ENCODE measurements around the gene PLEKHA3.

Gene PLEKHA3

DNA sequence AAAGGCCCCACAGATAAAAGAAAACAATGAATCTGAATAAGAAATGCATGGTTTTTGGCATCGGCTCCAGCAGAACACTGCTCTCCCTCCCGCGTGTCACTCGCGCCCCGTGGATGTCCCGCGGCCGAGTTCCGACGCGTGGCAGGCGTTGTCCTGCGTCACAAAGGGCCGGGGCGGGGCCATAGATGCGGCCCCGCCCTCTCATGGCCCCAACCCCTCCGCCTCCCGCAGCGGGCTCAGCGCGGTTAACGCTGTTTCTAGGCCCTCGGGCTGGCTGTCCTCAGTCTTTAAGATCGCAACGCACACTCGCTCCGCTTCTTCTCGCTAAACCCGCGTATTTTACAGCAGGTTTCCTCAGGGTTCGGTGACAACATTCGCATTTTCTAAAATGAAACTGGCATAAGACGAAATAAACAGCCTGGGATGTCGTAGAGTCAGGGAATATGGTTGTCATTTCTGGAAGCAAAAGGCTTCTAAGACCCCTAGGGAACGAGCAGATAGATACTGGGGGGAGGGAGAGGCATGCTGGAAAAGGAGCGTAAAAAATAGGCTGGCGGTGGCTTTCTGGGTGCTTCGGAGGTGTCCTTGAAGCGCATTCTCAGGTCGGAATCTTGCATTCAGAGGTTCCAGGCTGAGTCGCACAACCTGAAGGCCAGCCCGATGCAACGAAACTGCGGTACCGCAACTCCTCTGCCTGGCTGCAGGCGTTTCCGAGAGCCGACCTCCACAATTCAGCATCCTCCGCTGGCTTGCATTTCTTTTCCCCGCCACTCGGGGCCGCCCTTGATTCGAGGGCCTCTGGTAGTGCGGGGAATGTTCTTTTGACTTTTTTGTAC, 1.6 kb upstream of the PLEKHA3 start, which contains the start of gene FKBP7:
TSS of gene FKBP7 (minus strand) at position 162 of the 836 bp plus-strand sequence. CDS start at position 61, 101 bp downstream.
- DNase-seq (ENCODE audit: low read depth), result peak; percentile 49
- TF ChIP-seq, protein P1, sequence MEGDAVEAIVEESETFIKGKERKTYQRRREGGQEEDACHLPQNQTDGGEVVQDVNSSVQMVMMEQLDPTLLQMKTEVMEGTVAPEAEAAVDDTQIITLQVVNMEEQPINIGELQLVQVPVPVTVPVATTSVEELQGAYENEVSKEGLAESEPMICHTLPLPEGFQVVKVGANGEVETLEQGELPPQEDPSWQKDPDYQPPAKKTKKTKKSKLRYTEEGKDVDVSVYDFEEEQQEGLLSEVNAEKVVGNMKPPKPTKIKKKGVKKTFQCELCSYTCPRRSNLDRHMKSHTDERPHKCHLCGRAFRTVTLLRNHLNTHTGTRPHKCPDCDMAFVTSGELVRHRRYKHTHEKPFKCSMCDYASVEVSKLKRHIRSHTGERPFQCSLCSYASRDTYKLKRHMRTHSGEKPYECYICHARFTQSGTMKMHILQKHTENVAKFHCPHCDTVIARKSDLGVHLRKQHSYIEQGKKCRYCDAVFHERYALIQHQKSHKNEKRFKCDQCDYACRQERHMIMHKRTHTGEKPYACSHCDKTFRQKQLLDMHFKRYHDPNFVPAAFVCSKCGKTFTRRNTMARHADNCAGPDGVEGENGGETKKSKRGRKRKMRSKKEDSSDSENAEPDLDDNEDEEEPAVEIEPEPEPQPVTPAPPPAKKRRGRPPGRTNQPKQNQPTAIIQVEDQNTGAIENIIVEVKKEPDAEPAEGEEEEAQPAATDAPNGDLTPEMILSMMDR (IDR thresholded peaks at IDR 0.05; ENCODE audit: low read depth, low read length, missing control alignments), result peak; percentile 82

GRCh38 chr2:178479275-178479616, 1.0 kb upstream of the PLEKHA3 start:
- TF ChIP-seq, protein P1 (IDR thresholded peaks at IDR 0.05; ENCODE audit: low read depth, low read length, missing control alignments), result no peak
- peak overlapping the region; percentile 78; the same call in 1 of the 2 replicates for H3K4me3 ChIP-seq (ENCODE audit: low read depth, low read length)

More for the DNA sequence above, 1.6 kb upstream of the PLEKHA3 start, which contains the start of gene FKBP7:
- peak within 1 kb of the TSS; percentile 78 for H3K4me3 ChIP-seq (ENCODE audit: low read depth, low read length)

DNA sequence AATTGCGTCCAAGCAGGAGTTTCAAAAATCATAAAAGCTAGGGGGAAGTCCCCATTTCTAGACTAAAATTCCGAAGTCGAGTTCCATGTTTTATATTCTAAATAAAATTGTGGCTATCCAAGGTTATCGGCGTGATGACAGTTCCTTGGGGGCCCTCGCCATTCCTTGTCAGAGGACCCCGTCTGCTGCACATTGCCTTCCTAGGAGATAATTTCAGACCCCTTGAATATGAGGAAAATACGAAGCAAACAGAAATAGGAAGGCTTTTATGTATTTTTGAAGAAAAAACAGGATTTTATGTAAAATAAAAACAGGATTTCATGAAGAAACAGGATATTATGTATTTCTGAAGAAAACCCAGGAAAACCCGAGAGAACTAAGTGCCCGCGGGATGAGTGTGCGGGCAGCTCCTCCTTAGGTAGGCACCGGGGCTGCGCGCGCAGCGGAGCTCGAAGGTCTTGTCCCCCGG, 465 bp upstream of the PLEKHA3 start:
- H3K4me3 ChIP-seq (ENCODE audit: low read depth, low read length), result peak overlapping the region; percentile 85
- DNase-seq (ENCODE audit: low read depth), result no peak
- TF ChIP-seq, protein P1 (IDR thresholded peaks at IDR 0.05; ENCODE audit: low read depth, low read length, missing control alignments), result no peak

More at GRCh38 chr2:178479275-178479616, 1.0 kb upstream of the PLEKHA3 start:
- no peak for DNase-seq (ENCODE audit: low read depth)

DNA sequence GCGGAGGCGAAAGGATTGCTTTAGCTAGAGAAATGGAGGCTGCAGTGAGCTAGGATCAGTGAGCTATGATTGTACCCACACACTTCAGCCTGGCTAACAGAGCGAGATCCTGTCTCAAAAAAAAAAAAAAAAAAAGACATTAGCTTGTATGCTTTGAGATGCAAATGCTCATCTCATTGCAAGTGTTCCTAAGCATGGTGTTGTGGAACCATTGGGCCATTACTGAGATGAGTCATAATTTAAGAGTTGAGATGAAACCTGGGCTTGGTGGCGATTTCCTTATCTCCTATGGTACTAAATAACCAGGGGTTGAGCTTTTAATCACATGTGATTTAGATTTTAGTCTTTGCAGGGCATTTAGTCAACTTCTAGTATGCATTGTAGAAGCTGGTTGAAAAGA, 2.2 kb downstream of the PLEKHA3 start:
- peak overlapping the region; percentile 33; the same call in 1 of the 2 replicates for H3K4me3 ChIP-seq (ENCODE audit: low read depth, low read length)
- TF ChIP-seq, protein P1 (IDR thresholded peaks at IDR 0.05; ENCODE audit: low read depth, low read length, missing control alignments), result no peak
- DNase-seq (ENCODE audit: low read depth), result peak; percentile 66

DNA sequence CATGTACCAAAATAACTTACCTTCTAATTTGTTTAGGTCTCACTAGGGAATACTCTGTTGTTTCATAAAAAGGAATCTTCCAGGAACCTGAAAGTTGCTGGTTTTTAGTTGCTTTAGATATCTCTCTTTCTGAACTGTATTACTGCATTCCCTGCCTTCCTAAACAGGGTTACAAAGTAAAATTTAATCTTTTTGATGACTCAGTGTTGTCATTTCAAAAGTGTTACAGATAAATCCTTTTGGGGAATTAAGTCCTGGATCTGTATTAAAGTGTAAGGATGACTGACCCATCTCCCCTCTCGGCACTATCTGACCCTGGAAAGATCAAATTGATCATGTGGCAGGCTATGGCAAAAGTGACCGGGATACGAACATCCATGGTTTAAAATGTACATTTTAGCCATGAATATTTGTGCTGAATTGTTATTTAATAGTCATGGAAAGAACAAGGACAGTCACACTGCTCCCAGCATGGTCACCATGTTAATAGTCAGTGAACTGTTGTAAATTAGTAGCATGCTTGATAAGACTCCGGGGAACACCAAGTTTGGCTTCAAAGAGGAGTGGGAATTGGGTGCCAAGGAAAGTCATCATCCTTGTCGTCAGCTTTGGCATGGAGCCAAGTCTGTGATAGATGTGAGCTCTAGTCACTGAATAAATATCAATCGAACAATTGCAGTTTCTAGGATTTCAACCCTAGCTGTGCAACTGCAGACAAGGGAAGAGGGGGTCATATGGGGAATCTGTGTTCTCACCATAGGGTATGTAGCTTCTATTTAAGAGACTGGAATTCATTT, 4.2 kb downstream of the PLEKHA3 start:
- H3K4me3 ChIP-seq (ENCODE audit: low read depth, low read length), result no peak overlapping the region
- no peak for DNase-seq (ENCODE audit: low read depth)
- TF ChIP-seq, protein P1 (IDR thresholded peaks at IDR 0.05; ENCODE audit: low read depth, low read length, missing control alignments), result no peak

DNA sequence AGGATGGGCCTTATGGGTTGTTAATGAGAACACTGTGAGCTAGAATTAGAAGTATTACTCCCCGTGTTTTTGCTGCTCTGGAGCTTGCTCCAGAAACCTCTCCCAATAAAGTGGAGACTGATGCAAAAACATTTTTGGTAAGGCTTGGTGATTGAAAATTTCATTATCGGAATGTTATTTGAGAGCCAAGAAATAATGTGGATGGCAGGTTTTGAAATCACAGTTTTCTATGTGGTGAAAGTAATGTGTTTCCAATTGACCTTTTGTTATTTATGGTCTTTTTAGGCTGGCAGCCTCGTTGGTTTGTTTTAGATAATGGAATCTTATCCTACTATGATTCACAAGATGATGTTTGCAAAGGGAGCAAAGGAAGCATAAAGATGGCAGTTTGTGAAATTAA, 5.1 kb downstream of the PLEKHA3 start:
- DNase-seq (ENCODE audit: low read depth), result no peak
- TF ChIP-seq, protein P1 (IDR thresholded peaks at IDR 0.05; ENCODE audit: low read depth, low read length, missing control alignments), result no peak
- no peak overlapping the region for H3K4me3 ChIP-seq (ENCODE audit: low read depth, low read length)

Data from GM12864 (cell line).